Breast epithelium (tissue), 4 donors: ENCODE results near the gene NFE2L1. TPM values are rescaled to one million over a fixed set of nuclear protein-coding genes. Genes with fewer than 3 reads are reported as not detected.
"Not testable (repeated sequence)": the region's sequence is repeated elsewhere in the genome, so short reads cannot be mapped to it uniquely, and the experiment has no call there.

Experiments
- DNase-seq, 2 donors: peaks; one replicate each; pipeline ENCODE4 v3.0.0-alpha.2; 2019; ENCODE audit warnings: low spot score in 2 of 2
- H3K27ac ChIP-seq, 2 donors: fragments of 200-600 bp; sonication (generic) in 1 of 2; one replicate each; pipeline ENCODE4 v1.5.1; 2016 to 2019; ENCODE audit warnings: mild to moderate bottlenecking in 1 of 2
- H3K27me3 ChIP-seq, 2 donors: fragments of 200-600 bp; sonication (generic) in 1 of 2; one replicate each; pipeline versions ENCODE4 v1.5.1 to v1.6.0; 2017 to 2019; ENCODE audit warnings: control low read depth in 1 of 2, mild to moderate bottlenecking in 1 of 2
- H3K36me3 ChIP-seq: fragments of 200-600 bp; one replicate; pipeline ENCODE4 v1.5.1; 2019
- H3K4me1 ChIP-seq, 2 donors: fragments of 200-600 bp; sonication (generic); one replicate each; pipeline ENCODE4 v1.5.1; 2016 to 2019; ENCODE audit warnings: control low read depth in 1 of 2
- H3K4me3 ChIP-seq, 3 donors: fragments of 200-600 bp; sonication (generic); 1 replicate in 2 of 3; 2 replicates in 1 of 3; pipeline ENCODE4 v1.5.1; 2016 to 2019; ENCODE audit warnings: mild to moderate bottlenecking in 3 of 3, moderate library complexity in 2 of 3
- H3K9me3 ChIP-seq, 2 donors: fragments of 200-600 bp; sonication (generic) in 1 of 2; one replicate each; pipeline ENCODE4 v1.5.1; 2016 to 2019; ENCODE audit warnings: control low read depth in 1 of 2
- POLR2A ChIP-seq: fragments of 450-650 bp; IDR thresholded peaks from one replicate; pipeline ENCODE4 v1.6.1; 2016; ENCODE audit warnings: antibody characterized with exemption, mild to moderate bottlenecking, moderate library complexity
- POLR2AphosphoS5 ChIP-seq, 3 donors: sonication (generic); formaldehyde crosslinking; IDR thresholded peaks; one replicate each; pipeline ENCODE4 v1.6.1; 2017; ENCODE audit warnings: antibody characterized with exemption in 3 of 3
- intact Hi-C: fragments of 100-400 bp; cut with DNase I; formaldehyde crosslinking; loops from one replicate; pipeline ENCODE4 v1.15.1; 2023; ENCODE audit warnings: low total_unique reads
- total RNA-seq, 3 donors: library from RNA; depleted of rRNA; stranded (reverse); fragments of >200 nt; gene quantifications; one replicate each; pipeline ENCODE4 v1.1.0, GENCODE V29; 2016
- TF ChIP-seq, protein P1 (sequence below), 3 donors: fragments of 450-650 bp; IDR thresholded peaks; one replicate each; pipeline ENCODE4 v1.5.1; 2016 to 2017; ENCODE audit warnings: antibody characterized with exemption in 3 of 3, mild to moderate bottlenecking in 3 of 3, moderate library complexity in 3 of 3

Gene NFE2L1
- total RNA-seq, 3 donors from 2014 or later = 96.4 to 278 (median 106) TPM

DNA sequence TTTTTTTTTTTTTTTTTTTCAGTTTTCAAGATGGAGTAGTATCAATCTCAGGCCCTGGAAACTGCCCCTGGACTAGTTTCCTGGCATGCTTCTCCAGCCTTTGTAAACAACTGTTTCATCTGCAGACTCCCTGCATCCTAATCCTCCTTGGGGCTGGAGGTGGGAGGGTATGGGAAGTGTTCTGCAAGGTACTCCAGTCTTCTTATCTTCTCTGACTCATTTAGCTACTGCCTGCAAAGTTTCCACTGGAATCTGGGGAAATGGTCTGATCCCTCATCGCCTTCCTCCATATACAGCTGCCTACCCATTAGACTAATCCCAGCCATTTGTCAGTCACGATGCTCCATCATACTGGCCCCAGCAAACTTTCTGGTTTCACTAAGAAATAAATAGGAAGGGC lies 32.0 kb upstream of the NFE2L1 start:
- TF ChIP-seq POLR2AphosphoS5 (IDR thresholded peaks at IDR 0.05) (no peak), POLR2A (no peak)
- TF ChIP-seq, protein P1, sequence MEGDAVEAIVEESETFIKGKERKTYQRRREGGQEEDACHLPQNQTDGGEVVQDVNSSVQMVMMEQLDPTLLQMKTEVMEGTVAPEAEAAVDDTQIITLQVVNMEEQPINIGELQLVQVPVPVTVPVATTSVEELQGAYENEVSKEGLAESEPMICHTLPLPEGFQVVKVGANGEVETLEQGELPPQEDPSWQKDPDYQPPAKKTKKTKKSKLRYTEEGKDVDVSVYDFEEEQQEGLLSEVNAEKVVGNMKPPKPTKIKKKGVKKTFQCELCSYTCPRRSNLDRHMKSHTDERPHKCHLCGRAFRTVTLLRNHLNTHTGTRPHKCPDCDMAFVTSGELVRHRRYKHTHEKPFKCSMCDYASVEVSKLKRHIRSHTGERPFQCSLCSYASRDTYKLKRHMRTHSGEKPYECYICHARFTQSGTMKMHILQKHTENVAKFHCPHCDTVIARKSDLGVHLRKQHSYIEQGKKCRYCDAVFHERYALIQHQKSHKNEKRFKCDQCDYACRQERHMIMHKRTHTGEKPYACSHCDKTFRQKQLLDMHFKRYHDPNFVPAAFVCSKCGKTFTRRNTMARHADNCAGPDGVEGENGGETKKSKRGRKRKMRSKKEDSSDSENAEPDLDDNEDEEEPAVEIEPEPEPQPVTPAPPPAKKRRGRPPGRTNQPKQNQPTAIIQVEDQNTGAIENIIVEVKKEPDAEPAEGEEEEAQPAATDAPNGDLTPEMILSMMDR (IDR thresholded peaks at IDR 0.05) = no peak
- H3K36me3 ChIP-seq = no peaks in the 10 kb centered on the region
- no peak for DNase-seq
- no peak overlapping the region for H3K27ac ChIP-seq
- peaks cover 0 to 10% of the 10 kb centered on the region in 2 donors for H3K4me1 ChIP-seq
- intact Hi-C loops = no loop called here
- H3K27me3 ChIP-seq = no peaks in the 10 kb centered on the region
- H3K4me3 ChIP-seq = no peak overlapping the region
- H3K9me3 ChIP-seq = no peaks in the 10 kb centered on the region

DNA sequence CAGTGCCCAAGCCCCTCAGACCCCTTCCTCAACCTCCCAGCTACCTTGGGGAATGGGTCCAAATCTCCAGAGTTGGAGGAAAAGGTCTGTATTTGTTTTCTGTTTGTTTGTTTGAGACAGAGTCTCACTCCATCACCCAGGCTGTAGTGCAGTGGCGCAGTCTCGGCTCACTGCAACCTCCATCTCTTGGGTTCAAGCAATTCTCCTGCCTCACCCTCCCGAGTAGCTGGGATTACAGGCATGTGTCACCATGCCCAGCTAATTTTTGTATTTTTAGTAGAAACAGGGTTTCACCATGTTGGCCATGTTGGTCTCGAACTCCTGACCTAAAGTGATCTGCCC lies 30.4 kb upstream of the NFE2L1 start:
- not testable (repeated sequence) for DNase-seq, H3K36me3 ChIP-seq, H3K27me3 ChIP-seq, H3K9me3 ChIP-seq, H3K27ac ChIP-seq, H3K4me3 ChIP-seq, H3K4me1 ChIP-seq
- intact Hi-C loops = loop anchor here (2.0 kb wide), 1 partner anchor 59 kb away; no protein-coding TSS in a partner anchor

DNA sequence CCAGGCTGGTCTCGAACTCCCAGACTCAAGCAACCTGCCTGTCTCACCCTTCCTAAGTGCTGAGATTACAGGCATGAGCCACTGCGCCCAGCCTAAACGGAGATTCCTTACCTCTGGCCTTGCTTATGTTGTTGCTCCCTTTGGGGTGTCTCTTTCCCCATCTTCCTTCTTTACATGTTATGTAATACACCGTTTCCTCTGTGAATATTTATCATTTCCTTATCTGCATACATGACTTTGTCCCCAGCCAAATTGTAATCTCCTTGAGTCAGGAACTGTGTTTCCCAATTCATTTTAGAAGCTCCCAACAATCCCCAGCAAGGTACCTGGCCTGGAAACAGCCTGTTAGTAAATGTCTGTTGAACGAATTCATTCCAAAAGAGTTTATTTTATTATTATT lies 26.2 kb upstream of the NFE2L1 start:
- no peak overlapping the region for H3K4me3 ChIP-seq
- no peak for TF ChIP-seq POLR2AphosphoS5 (IDR thresholded peaks at IDR 0.05)
- TF ChIP-seq POLR2A = no peak
- TF ChIP-seq, protein P1 (IDR thresholded peaks at IDR 0.05) = no peak
- no peaks in the 10 kb centered on the region for H3K36me3 ChIP-seq
- H3K9me3 ChIP-seq = no peaks in the 10 kb centered on the region
- peaks cover 15 to 28% of the 10 kb centered on the region in 2 donors for H3K4me1 ChIP-seq
- no peak for DNase-seq
- peaks cover 0 to 3% of the 10 kb centered on the region in 2 donors for H3K27me3 ChIP-seq
- intact Hi-C loops = no loop called here
- no peak overlapping the region for H3K27ac ChIP-seq

DNA sequence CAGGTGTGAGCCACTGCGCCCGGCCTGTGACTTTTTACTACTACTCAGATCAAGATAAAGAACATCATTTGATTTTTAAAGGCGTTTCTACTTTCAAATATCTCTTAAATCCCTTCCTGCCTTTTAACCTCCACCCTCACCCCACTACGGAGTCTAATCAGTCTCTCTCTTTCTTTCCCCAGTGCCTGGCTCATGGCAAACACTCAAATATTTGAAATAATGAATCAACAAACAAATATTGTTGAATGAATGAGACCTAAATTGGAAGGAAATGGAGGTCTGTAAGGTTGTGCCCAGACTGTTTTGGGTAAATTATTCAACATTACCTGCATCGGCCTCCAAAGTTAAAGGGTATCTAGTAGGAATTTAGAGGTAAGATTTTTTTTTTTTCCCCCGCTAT lies 25.3 kb upstream of the NFE2L1 start:
- H3K4me3 ChIP-seq = no peak overlapping the region
- intact Hi-C loops = no loop called here
- H3K27ac ChIP-seq = no peak overlapping the region
- H3K27me3 ChIP-seq = peaks cover 0 to 3% of the 10 kb centered on the region in 2 donors
- TF ChIP-seq POLR2A = no peak
- no peak for TF ChIP-seq POLR2AphosphoS5 (IDR thresholded peaks at IDR 0.05)
- TF ChIP-seq, protein P1 (IDR thresholded peaks at IDR 0.05) = no peak
- peaks cover 16 to 28% of the 10 kb centered on the region in 2 donors for H3K4me1 ChIP-seq
- no peaks in the 10 kb centered on the region for H3K36me3 ChIP-seq
- no peaks in the 10 kb centered on the region for H3K9me3 ChIP-seq
- DNase-seq = no peak

DNA sequence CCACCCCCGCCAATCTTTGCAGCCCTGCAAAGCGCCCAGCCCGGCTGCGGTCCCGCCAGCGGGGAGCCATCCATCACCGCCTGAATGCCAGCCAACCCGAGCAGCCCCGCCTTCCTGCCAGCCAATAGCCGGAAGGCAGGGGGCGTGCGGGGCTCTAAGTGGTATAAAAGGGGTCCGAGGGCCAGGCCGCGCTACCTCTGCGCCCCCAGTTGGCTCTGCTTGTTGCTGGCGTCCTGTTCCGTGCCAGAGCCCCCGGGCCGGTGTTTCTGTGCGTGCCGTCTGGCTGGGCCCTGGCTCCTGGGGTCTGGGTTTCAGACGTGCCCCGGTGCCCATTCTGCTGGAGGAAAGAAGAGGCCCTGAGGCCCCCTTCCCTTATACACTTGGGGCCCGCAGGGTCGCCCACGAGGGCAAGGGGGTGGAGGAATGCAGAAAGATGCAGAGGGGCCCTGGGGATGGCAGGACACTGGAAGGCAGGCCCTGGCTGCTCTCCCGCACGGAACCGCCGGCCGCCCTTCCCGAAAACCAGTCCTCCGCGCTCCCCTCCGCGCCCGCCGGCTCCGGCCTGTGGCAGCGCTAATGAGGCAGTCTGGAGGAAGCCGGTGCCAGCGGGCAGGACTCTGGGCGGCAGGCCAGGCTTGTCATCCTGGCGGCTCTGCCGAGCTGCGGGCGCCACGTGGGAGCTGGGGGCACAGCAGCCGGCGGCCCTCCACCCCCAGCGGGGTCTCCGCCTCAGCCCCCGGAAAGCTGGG lies 24.6 kb upstream of the NFE2L1 start:
- peaks cover 16 to 28% of the 10 kb centered on the region in 2 donors for H3K4me1 ChIP-seq
- peak overlapping the region; percentile 40 to 66 (median 55) for H3K4me3 ChIP-seq
- peaks cover 0 to 3% of the 10 kb centered on the region in 2 donors for H3K27me3 ChIP-seq
- intact Hi-C loops = no loop called here
- H3K27ac ChIP-seq = peak overlapping the region; percentile 62 to 84
- TF ChIP-seq POLR2A = no peak
- TF ChIP-seq, protein P1 (IDR thresholded peaks at IDR 0.05) = peak in 1 of 3 donors; percentile 30
- peak in 1 of 3 donors; percentile 8 for TF ChIP-seq POLR2AphosphoS5 (IDR thresholded peaks at IDR 0.05)
- no peaks in the 10 kb centered on the region for H3K9me3 ChIP-seq
- no peaks in the 10 kb centered on the region for H3K36me3 ChIP-seq
- DNase-seq = peak; percentile 75 to 85
